Mesenchymal stem cell (in vitro differentiated cells and primary cell): ENCODE results near the gene TSPAN9.

Experiments used
- DNase-seq: peaks from one replicate; pipeline ENCODE4 v3.0.0-alpha.2; 2013
- H2AFZ ChIP-seq: one replicate; pipeline ENCODE4 v1.6.1; 2013; ENCODE audit warnings: low read depth, mild to moderate bottlenecking, control low read depth, inconsistent platforms, low read length, moderate library complexity
- H2AK5ac ChIP-seq: 2 replicates; pipeline ENCODE4 v1.6.1; 2013; ENCODE audit warnings: low read length, moderate library complexity, mild to moderate bottlenecking, inconsistent platforms; ENCODE audit not compliant: severe bottlenecking
- H2BK120ac ChIP-seq: one replicate; pipeline ENCODE4 v1.6.1; 2013; ENCODE audit warnings: low read depth, mild to moderate bottlenecking, inconsistent platforms, low read length, moderate library complexity
- H2BK12ac ChIP-seq, 2 experiments: one replicate each; pipeline ENCODE4 v1.6.1; 2013; ENCODE audit warnings: inconsistent platforms in 2 of 2, low read length in 2 of 2, mild to moderate bottlenecking in 2 of 2, moderate library complexity in 2 of 2, control low read depth in 1 of 2
- H2BK15ac ChIP-seq: one replicate; pipeline ENCODE4 v1.6.1; 2013; ENCODE audit warnings: mild to moderate bottlenecking, low read depth, inconsistent platforms; ENCODE audit not compliant: poor library complexity, severe bottlenecking
- H2BK5ac ChIP-seq: 2 replicates; pipeline ENCODE4 v1.6.1; 2013; ENCODE audit warnings: low read depth, mild to moderate bottlenecking, low read length, control low read depth, inconsistent platforms; ENCODE audit not compliant: poor library complexity, severe bottlenecking
- H3K14ac ChIP-seq, 2 experiments: one replicate each; pipeline ENCODE4 v1.6.1; 2013; ENCODE audit warnings: inconsistent platforms in 2 of 2, low read length in 2 of 2, control low read depth in 1 of 2, mild to moderate bottlenecking in 1 of 2, moderate library complexity in 1 of 2
- H3K18ac ChIP-seq, 2 experiments: one replicate each; pipeline ENCODE4 v1.6.1; 2013; ENCODE audit warnings: inconsistent platforms in 2 of 2, low read length in 2 of 2, control low read depth in 1 of 2, low read depth in 1 of 2, mild to moderate bottlenecking in 1 of 2
- H3K23ac ChIP-seq, 2 experiments: one replicate each; pipeline ENCODE4 v1.6.1; 2013; ENCODE audit warnings: inconsistent platforms in 2 of 2, low read length in 2 of 2, mild to moderate bottlenecking in 2 of 2, moderate library complexity in 2 of 2, control low read depth in 1 of 2
- H3K27ac ChIP-seq: 2 replicates; pipeline ENCODE4 v1.5.1; 2013; ENCODE audit warnings: mild to moderate bottlenecking, moderate library complexity, low read length, control low read depth, inconsistent platforms; ENCODE audit not compliant: poor library complexity, severe bottlenecking
- H3K27me3 ChIP-seq, 2 experiments: 2 replicates each; pipeline versions ENCODE4 v1.6.1 to v1.7.0; 2013; ENCODE audit warnings: low read length in 2 of 2, mild to moderate bottlenecking in 2 of 2, moderate library complexity in 2 of 2, control low read depth in 1 of 2, inconsistent platforms in 1 of 2; ENCODE audit not compliant: control insufficient read depth in 1 of 2, insufficient read depth in 1 of 2
- H3K36me3 ChIP-seq, 2 experiments: 2 replicates each; pipeline versions ENCODE4 v1.6.1 to v1.7.0; 2013; ENCODE audit warnings: low read length in 2 of 2, control low read depth in 1 of 2, inconsistent platforms in 1 of 2, low read depth in 1 of 2, mild to moderate bottlenecking in 1 of 2; ENCODE audit not compliant: insufficient read depth in 2 of 2, control insufficient read depth in 1 of 2
- H3K4ac ChIP-seq, 2 experiments: one replicate each; pipeline ENCODE4 v1.6.1; 2013; ENCODE audit warnings: inconsistent platforms in 2 of 2, low read length in 2 of 2, mild to moderate bottlenecking in 2 of 2, moderate library complexity in 2 of 2, control low read depth in 1 of 2, low read depth in 1 of 2
- H3K4me1 ChIP-seq: 2 replicates; pipeline ENCODE4 v1.6.1; 2013; ENCODE audit warnings: low read depth, low read length, control low read depth; ENCODE audit not compliant: control insufficient read depth, insufficient read depth
- H3K4me2 ChIP-seq: 2 replicates; pipeline ENCODE4 v1.6.1; 2013; ENCODE audit warnings: low read length, mild to moderate bottlenecking, inconsistent platforms; ENCODE audit not compliant: poor library complexity, severe bottlenecking
- H3K4me3 ChIP-seq, 2 experiments: 2 replicates each; pipeline versions ENCODE4 v1.5.1 to v1.7.0; 2013; ENCODE audit warnings: low read length in 2 of 2, mild to moderate bottlenecking in 2 of 2, control low read depth in 1 of 2, low read depth in 1 of 2; ENCODE audit not compliant: insufficient read depth in 1 of 2
- H3K79me1 ChIP-seq: replicated peaks from 2 replicates; pipeline ENCODE4 v1.6.1; 2013; ENCODE audit warnings: mild to moderate bottlenecking, control low read depth, low read length, inconsistent platforms; ENCODE audit not compliant: poor library complexity, severe bottlenecking
- H3K9ac ChIP-seq: 2 replicates; pipeline ENCODE4 v1.7.0; 2013; ENCODE audit warnings: mild to moderate bottlenecking, low read length, moderate library complexity
- H3K9me3 ChIP-seq: 2 replicates; pipeline ENCODE4 v1.7.0; 2013; ENCODE audit warnings: mild to moderate bottlenecking, low read length; ENCODE audit not compliant: control insufficient read depth
- H4K8ac ChIP-seq: one replicate; pipeline ENCODE4 v1.6.1; 2013; ENCODE audit warnings: inconsistent platforms, mild to moderate bottlenecking, low read length, moderate library complexity
- H4K91ac ChIP-seq: one replicate; pipeline ENCODE4 v1.6.1; 2013; ENCODE audit warnings: mild to moderate bottlenecking, low read length, inconsistent platforms
- WGBS: methylation state at CpG from one replicate; pipeline ENCODE4 v1.1.7; 2013; ENCODE audit warnings: mixed read lengths; 5-methylcytosine and 5-hydroxymethylcytosine counted together

The TSPAN9 gene

GRCh38 chr12:3280967-3281366, 203.8 kb downstream of the TSPAN9 start:
- Histone ChIP-seq H3K27ac (no peak overlapping the region), H3K4me1 (no peaks in the 10 kb centered on the region), H3K79me1 (peaks cover 11% of the 10 kb centered on the region), H3K4me2 (no peak overlapping the region), H3K23ac (no peak overlapping the region), H3K4ac (no peak overlapping the region), H3K18ac (no peak overlapping the region), H4K8ac (no peak overlapping the region), H2BK5ac (no peak overlapping the region), H2BK15ac (no peak overlapping the region), H3K27me3 (peaks cover 0 to 10% of the 10 kb centered on the region in 2 experiments), H4K91ac (no peak overlapping the region), H3K36me3 (peaks cover 0 to 76% of the 10 kb centered on the region in 2 experiments), H2AFZ (no peak overlapping the region), H3K9me3 (no peaks in the 10 kb centered on the region), H3K4me3 (no peak overlapping the region), H2BK12ac (no peak overlapping the region), H2BK120ac (no peak overlapping the region), H3K9ac (no peak overlapping the region), H2AK5ac (no peak overlapping the region), H3K14ac (peak overlapping the region in 1 of 2 experiments; percentile 11)
- no peak for DNase-seq
- 95% methylated on average over 14 of the region's 14 CpGs for WGBS

DNA sequence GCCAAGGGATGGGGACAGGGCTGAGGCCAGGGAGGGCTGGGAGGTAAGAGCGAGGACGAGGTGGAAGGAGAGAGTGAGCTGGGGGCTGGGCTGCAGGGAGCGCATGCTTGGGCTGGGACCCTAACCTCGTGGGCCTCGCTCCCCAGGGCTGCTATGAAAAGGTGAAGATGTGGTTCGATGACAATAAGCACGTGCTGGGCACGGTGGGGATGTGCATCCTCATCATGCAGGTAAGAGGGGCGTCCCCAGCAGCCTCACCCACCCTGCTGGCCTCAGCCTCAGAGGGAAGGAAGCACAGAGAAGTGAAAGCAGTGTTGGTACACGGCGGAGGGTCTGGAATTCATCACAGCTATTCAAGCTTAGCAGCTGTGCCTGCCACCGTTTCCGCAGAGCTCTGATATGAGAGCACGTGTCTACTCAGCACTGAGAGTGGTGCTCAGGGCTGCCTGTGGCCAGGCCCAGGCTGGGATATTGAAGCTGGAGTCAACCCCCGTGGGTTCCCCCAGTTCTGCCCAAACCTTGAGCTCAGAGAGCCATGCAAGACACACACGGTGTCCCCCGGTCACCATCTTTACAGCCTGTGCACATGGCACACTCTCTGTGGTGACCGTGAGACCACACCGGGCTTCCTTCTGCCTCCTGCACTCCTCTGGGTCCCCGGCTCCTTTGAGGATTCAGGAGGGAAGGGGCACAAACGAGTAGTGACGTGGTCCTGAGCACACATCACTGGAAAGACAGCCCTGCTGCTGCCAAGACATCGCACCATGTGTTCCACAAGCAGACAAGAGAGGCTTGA, 204.6 kb downstream of the TSPAN9 start:
- Histone ChIP-seq H3K27me3 (peaks cover 0 to 6% of the 10 kb centered on the region in 2 experiments), H2AK5ac (no peak overlapping the region), H2AFZ (no peak overlapping the region), H2BK15ac (no peak overlapping the region), H3K9me3 (no peaks in the 10 kb centered on the region), H4K8ac (no peak overlapping the region), H3K18ac (peak overlapping the region in 1 of 2 experiments; percentile 50), H3K23ac (no peak overlapping the region), H2BK12ac (peak overlapping the region in 1 of 2 experiments; percentile 17), H2BK5ac (no peak overlapping the region), H3K27ac (no peak overlapping the region), H3K36me3 (peaks cover 0 to 80% of the 10 kb centered on the region in 2 experiments), H2BK120ac (no peak overlapping the region), H3K4me1 (no peaks in the 10 kb centered on the region), H4K91ac (peak overlapping the region; percentile 53), H3K4me3 (no peak overlapping the region), H3K9ac (no peak overlapping the region), H3K4ac (no peak overlapping the region), H3K14ac (no peak overlapping the region), H3K4me2 (no peak overlapping the region), H3K79me1 (peaks cover 10% of the 10 kb centered on the region)
- 70% methylated on average over 23 of the region's 23 CpGs for WGBS
- DNase-seq, result peak; percentile 60

- Histone ChIP-seq H3K79me1 (peaks cover 5% of the 10 kb centered on the region), H4K8ac (peak overlapping the region; percentile 21), H3K4ac (no peak overlapping the region), H4K91ac (peak overlapping the region; percentile 46), H3K4me1 (no peaks in the 10 kb centered on the region), H2BK12ac (no peak overlapping the region), H2BK15ac (no peak overlapping the region), H3K27ac (no peak overlapping the region), H2BK5ac (no peak overlapping the region), H3K4me3 (no peak overlapping the region), H3K27me3 (peaks cover 0 to 6% of the 10 kb centered on the region in 2 experiments), H2AFZ (no peak overlapping the region), H3K9ac (no peak overlapping the region), H2AK5ac (no peak overlapping the region), H3K18ac (no peak overlapping the region), H3K23ac (no peak overlapping the region), H3K9me3 (no peaks in the 10 kb centered on the region), H3K14ac (no peak overlapping the region), H2BK120ac (no peak overlapping the region), H3K36me3 (peaks cover 0 to 85% of the 10 kb centered on the region in 2 experiments), H3K4me2 (no peak overlapping the region)
- 93% methylated on average over 8 of the region's 8 CpGs for WGBS
- DNase-seq, result no peak
Observed at GRCh38 chr12:3282384-3282670, 205.1 kb downstream of the TSPAN9 start.

DNA sequence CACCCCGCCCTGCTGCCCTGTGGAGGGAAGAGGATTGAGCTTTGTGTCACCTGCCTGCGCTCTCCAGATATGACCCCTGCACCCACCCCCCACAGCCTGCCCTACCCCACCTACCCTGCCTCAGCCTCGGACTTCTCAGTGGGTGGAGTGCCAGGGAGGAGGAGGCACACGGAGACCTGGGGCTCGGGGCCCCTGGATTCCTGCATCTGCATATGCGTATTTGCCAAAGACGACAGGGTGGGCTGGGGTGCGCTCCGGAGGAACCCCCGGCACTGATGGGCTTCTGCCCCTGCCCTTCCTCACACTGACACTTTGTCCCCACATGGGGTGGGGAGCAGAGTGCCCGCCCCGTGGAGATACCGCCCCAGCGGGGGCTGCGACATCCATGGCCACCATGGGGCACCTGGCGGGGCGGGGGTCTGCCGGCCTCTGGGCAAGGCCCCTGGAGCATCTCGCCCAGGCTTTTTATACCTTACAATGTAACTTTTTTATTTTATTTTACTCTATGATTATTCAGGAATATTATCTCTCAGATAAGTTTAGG, 206.0 kb downstream of the TSPAN9 start:
- no peak overlapping the region for H2BK15ac ChIP-seq
- no peak overlapping the region for H4K8ac ChIP-seq
- H3K36me3 ChIP-seq, result peaks cover 0 to 82% of the 10 kb centered on the region in 2 experiments
- H4K91ac ChIP-seq, result peak overlapping the region; percentile 8
- 97% methylated on average over 14 of the region's 19 CpGs for WGBS
- no peak overlapping the region for H3K4me2 ChIP-seq
- H2AK5ac ChIP-seq, result no peak overlapping the region
- H3K9me3 ChIP-seq, result no peaks in the 10 kb centered on the region
- no peak overlapping the region for H2BK5ac ChIP-seq
- no peak overlapping the region for H3K4me3 ChIP-seq
- H3K79me1 ChIP-seq, result peaks cover 3% of the 10 kb centered on the region
- no peak overlapping the region for H3K9ac ChIP-seq
- no peak for DNase-seq
- H3K4me1 ChIP-seq, result no peaks in the 10 kb centered on the region
- no peak overlapping the region for H2BK120ac ChIP-seq
- H3K14ac ChIP-seq, result no peak overlapping the region
- no peak overlapping the region for H3K4ac ChIP-seq
- no peak overlapping the region for H2AFZ ChIP-seq
- H3K27ac ChIP-seq, result no peak overlapping the region
- H3K23ac ChIP-seq, result no peak overlapping the region
- H2BK12ac ChIP-seq, result peak overlapping the region in 1 of 2 experiments; percentile 18
- H3K18ac ChIP-seq, result no peak overlapping the region
- peaks cover 0 to 4% of the 10 kb centered on the region in 2 experiments for H3K27me3 ChIP-seq
